Frontal cortex (tissue), 4 donors: ENCODE results near the gene VSIG8. TPM values are rescaled to one million over a fixed set of nuclear protein-coding genes. Genes with fewer than 3 reads are reported as not detected.

Experiments
- DNase-seq, 2 donors: peaks; one replicate each; pipeline ENCODE4 v3.0.0; 2012; ENCODE audit warnings: low spot score in 2 of 2
- FAIRE-seq: peaks from 2 replicates; lab custom pipeline; 2012; peaks lifted over from hg19 to GRCh38; lab: Jason Lieb, UNC
- total RNA-seq: library from RNA; depleted of rRNA; stranded (reverse); fragments of >200 nt; gene quantifications from one replicate; pipeline ENCODE4 v1.2.3, GENCODE V29; 2014
- donor health status: control.
- donor health status: control.
- donor health status: control.

The VSIG8 gene
- total RNA-seq, 1 donor from 2014 or later = not detected

DNA sequence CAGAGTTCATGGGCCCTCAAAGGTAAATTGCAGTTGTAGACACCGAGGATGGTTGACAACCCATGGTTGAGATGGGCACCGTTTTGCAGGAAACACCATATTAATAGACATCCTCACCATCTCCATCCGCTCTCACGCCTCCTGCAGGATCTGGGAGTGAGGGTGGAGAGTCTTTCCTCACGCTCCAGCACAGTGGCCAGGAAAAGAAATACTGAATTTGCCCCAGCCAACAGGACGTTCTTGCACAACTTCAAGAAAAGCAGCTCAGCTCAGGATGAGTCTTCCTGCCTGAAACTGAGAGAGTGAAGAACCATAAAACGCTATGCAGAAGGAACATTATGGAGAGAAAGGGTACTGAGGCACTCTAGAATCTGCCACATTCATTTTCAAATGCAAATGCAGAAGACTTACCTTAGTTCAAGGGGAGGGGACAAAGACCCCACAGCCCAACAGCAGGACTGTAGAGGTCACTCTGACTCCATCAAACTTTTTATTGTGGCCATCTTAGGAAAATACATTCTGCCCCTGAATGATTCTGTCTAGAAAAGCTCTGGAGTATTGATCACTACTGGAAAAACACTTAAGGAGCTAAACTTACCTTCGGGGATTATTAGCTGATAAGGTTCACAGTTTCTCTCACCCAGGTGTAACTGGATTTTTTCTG, 26.5 kb downstream of the VSIG8 start:
- FAIRE-seq = no peak
- DNase-seq = no peak

DNA sequence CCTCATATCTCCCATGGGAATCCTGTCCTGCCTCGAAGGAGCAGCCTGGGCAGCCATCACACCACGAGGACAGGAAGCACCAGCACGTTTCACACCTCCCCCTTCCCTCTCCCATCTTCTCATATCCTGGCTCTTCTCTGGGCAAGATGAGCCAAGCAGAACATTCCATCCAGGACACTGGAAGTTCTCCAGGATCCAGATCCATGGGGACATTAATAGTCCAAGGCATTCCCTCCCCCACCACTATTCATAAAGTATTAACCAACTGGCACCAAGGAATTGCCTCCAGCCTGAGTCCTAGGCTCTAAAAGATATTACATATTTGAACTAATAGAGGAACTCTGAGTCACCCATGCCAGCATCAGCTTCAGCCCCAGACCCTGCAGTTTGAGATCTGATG, 27.1 kb downstream of the VSIG8 start:
- DNase-seq (no peak), FAIRE-seq (no peak)

DNA sequence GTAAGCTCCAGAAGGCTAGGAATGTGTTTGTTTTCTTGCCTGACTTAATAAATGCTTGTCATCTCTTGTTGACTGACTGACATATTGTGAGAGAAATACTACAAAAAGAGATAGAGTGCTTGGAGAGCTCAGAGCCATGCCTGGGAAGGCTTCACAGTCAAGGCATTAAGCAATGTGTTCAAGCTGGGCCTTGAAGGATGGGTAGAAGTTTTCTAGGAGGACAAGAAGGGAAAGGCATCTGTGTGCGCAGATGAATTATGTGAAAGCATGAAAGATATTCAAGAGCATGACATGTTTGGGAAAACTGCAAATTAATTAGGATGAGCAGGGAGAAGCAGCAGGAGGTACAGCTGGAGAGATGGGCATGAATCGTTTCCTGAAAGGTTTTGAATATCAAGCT, 30.1 kb downstream of the VSIG8 start:
- FAIRE-seq (no peak), DNase-seq (no peak)

DNA sequence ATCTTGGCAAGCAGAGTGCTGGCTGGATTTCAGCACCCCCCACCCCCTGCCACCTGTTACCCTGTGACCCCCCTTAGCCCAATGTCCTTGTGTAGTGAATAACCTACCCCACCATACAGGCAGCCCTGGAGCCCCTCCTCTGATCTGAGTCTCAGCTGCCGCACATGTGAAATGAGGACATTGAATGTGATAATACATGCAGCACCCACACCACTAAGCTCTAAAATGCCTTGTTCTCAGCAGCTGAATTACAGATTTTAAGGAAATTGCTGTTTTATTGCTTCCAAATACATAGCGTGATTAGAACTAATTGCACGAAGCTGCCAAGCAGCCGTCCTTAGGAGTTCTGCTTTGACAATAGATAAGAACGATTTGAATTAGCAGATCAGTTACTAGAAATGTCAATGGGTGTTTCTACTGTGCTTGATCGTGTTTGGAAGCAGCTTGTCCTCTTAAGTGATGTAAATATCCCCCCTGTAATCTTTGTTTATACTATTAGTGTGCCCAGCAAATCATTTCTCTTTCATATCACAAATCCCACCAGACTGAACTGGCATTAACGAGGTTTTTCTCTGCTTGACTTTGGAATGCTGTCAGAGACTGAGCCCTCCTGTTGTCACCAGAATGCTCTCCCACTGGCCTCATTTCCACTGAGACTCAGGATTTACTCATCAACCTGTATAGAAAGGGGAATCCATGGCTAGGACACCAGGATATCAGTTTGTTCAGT, 30.9 kb downstream of the VSIG8 start:
- FAIRE-seq = no peak
- no peak for DNase-seq

DNA sequence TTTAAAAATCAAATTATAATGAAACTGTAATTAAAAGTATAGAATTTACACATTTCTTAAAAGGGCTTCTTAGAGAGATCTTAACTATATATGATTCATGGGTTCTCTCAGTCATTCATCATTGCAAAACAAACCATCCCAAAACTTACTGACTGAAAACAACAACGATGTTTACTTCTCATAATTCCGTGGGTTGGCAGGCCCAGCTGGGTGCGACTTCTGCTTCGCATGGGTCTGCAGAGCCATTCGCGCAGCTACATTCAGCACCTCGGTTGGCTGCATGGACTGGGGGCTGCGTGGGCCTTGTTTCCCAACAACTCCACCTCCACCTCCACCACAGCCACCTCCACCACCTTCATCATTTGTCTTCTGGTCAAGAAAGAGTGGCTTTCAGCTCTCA, 31.7 kb downstream of the VSIG8 start:
- FAIRE-seq (no peak), DNase-seq (no peak)

DNA sequence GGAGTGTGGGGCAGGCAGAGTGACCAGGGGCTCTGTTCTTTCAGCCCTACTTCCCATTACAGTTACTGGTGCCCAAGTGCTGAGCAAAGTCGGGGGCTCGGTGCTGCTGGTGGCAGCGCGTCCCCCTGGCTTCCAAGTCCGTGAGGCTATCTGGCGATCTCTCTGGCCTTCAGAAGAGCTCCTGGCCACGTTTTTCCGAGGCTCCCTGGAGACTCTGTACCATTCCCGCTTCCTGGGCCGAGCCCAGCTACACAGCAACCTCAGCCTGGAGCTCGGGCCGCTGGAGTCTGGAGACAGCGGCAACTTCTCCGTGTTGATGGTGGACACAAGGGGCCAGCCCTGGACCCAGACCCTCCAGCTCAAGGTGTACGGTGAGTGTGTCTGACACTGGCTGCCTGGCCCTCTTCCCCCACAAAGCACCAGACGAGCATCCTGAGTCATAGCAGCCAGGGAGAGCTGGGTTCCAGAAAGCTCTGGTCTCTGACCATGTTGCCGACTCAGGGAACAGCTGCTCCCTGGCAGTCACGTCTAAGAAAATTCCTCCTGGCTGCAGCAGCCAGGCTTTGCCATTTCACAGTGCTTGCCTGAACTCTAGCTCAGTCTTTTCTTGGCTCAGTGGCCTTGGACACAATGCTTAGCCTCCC, 32.5 kb downstream of the VSIG8 start:
- FAIRE-seq (no peak), DNase-seq (no peak)

DNA sequence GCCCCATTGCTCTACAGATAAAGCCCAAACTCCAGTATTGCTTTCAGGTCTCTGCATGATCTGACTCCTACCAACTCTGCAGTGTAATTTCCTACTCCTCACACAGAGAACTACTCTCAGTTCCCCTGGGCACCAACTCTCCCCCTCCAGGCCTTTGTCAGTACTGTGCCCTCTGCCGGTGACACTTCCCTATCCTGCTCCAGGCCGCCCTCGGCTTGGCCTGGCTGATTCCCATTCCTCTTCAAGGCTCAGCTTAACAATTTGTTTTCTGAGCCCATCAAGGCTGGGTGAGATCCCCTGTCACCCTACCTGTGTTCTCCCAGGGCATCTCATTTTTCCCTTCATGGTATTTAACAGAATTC, 33.2 kb downstream of the VSIG8 start:
- peak in 1 of 2 donors; percentile 36 for DNase-seq
- FAIRE-seq = no peak

DNA sequence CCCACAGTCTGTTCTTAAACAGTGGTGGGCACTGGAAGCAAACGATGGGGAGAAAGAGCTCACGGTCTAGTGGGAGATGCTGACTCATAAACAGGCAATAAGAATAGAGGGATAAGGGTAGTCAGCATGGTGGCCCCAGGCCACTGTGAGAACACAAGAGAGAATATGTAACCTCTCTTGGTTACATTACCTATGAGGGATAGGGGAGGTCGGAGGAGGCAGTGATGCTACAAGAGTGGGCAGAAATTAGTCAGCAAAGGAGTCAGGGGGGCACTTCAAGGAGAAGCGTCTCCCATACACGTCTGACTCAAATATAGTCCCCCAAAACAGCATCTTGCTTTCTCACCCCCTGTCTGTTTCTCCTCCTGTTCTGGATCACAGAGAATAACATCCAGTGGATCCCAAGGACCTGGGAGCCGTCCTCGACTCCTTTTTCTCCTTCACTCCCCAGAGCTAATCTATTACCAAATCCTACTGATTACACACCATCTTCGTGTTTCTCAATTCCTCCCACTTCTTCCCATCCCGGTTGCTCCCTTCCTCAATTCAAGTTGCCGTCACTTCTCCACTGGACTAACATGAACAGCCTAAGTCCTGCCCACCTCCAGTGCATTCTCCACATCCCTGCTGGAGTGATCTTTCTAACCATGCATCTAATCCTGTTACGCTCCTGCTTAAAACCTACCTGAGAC, 33.7 kb downstream of the VSIG8 start:
- DNase-seq (no peak), FAIRE-seq (no peak)

DNA sequence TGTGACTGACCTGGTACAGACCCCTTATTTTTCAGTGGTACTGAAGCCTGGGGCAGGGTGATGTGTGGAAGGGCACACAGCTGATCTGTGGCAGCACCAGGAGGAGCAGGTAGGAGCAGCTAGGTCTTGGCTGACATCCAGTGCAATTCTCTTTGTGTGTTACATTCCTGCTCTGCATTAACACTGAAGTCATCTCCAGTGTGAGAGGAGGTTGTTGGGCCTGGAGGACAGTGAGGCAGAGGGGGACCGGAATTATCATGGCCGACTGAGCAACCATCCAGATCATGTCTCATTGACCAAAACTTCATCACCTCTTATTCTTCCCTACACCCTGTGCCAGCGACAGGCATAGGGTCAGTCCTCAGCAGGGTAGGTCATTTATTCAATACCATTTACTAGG, 34.3 kb downstream of the VSIG8 start:
- FAIRE-seq = no peak

DNA sequence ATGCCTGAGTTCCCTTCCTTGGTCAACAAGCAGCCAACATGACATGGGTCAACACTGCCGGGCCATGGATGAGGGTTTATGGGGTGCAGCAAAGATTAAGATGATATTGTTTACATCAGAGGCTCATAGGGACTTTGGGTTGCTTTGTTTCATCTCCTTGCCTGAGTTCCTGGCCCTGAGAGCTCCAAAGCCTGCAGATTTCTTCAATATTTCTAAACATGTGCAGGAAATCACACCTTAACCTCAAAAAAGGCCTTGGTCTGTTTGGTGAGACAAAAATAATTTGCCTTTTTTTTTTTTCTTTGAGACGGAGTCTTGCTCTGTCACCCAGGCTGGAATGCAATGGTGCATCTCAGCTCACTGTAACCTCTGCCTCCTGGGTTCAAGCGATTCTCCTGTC, 34.9 kb downstream of the VSIG8 start:
- FAIRE-seq (no peak), DNase-seq (no peak)

More for the DNA sequence above, 34.3 kb downstream of the VSIG8 start:
- no peak for DNase-seq

DNA sequence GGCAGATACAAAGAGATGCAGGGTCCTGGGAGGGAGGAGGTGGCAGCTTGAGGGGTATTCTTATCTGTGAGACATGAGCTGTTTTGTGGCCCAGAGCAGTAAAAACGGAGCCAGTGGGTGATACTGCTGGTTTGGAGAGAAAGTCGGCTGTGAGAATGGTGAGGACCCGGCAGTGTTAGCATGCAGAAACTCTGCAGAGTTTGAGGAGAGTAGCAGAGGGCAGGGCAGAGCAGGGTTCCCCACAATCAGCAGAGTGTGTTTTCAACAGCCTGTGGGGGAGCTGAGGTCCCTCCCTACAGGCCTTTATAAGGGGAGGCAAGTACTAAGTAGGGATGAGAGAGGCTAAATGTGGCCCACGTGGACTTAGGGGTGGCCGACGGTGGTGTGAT, 35.4 kb downstream of the VSIG8 start:
- DNase-seq (no peak), FAIRE-seq (no peak)

DNA sequence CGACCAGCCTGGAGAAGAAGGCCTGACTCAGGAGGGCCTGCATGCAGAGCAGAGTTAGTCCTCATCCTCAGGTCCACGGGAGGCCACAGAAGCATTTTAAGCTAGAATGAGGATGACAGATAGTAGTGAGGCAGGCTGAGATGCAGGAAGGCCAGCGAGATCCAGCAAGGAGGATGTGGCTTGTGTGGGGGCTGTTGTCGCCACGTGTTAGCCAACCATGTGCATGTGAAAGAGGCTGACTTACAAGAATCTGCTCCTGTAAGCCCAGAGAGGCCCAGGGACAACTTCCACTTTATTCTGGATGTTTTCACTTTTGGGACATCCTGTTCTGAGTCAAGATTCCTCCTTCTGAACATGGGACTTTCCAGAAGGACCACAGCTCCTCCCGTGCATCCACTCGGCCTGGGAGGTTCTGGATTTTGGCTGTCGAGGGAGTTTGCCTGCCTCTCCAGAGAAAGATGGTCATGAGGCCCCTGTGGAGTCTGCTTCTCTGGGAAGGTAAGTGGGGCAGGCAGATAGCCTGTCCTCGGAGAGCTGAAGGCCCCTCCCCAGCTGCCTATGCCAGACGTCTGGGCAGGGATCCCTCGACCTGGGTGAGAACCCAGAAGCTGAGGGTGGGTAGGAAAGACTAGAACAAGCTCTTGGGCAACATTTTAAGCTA, 35.9 kb downstream of the VSIG8 start, which contains the start of gene SLAMF8:
Gene SLAMF8 (plus strand): TSS at position 433 of the 661 bp plus-strand sequence. CDS start 26 bp downstream, at position 459.
- DNase-seq (no peak), FAIRE-seq (no peak)

DNA sequence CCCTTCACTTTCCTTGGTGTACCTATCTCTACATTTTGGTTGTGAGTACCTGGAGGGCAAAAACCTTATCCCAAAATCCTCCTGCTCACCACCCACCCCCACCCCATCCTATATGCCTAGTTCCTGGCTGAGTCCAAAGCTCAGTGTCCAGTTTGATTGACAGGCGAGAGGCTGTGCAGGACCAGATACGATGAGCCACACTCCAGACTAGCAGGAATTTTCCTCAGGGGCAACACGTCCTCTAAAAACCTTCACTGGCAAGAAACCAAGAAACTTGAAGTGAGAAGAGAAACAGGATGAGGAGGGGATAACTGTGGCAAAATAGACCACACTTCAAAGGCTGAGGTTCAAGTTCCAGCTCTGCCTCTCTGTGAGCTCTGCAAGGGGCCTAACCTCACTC, 36.9 kb downstream of the VSIG8 start:
- FAIRE-seq (no peak), DNase-seq (no peak)

DNA sequence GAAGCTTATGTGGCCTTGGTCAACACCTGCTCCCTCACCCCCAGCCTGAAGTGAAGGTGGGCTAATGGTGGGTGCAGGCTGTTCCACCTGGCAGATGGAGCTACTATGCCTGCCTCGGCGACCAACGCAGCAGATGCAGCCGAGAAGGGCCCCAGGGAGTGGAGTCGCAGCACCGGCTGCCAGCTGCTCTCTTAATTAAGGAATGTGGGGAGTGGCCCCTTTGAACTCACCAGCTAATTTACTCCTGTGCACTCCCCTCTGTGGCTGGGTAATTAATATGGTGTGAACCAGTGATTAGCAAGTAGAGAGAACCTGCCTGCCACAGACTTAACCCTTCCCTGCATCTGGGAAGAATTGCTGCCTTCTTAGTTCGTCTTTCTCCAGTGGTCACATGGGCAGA, 39.1 kb downstream of the VSIG8 start:
- FAIRE-seq = no peak
- no peak for DNase-seq

DNA sequence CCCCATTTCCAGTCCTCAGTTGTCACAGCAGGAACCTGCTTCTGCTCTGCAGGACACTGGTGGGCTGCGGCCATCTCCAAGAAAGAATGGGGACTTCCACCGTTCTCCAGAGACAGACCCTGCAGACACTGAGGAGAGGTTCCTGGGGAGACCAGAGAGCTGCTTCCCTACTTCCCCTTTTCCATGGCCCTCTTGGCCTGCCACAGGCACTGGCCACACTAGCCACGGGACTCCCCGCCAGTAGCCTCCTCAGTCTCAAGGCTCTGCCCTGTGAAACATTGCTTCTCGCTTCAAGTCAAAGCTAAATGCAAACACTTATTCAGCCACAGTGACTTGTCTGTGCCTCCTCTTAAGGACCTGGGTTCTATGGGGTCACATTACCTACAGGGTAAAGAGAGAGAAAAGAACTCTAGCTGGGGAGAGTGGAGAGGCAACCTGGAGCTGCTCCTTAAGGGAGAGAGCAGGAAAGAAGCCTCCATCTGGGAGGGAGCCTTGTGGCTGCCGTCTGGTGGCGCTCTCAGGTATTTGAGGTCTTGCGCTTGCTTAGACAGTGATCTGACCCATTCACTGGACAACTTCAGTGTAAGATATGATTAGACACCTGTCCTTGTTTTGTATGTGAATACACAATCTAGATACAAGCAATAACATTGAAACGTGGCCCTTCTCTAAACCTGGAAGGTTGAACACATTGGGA, 41.1 kb downstream of the VSIG8 start:
- no peak for FAIRE-seq
- DNase-seq = no peak

DNA sequence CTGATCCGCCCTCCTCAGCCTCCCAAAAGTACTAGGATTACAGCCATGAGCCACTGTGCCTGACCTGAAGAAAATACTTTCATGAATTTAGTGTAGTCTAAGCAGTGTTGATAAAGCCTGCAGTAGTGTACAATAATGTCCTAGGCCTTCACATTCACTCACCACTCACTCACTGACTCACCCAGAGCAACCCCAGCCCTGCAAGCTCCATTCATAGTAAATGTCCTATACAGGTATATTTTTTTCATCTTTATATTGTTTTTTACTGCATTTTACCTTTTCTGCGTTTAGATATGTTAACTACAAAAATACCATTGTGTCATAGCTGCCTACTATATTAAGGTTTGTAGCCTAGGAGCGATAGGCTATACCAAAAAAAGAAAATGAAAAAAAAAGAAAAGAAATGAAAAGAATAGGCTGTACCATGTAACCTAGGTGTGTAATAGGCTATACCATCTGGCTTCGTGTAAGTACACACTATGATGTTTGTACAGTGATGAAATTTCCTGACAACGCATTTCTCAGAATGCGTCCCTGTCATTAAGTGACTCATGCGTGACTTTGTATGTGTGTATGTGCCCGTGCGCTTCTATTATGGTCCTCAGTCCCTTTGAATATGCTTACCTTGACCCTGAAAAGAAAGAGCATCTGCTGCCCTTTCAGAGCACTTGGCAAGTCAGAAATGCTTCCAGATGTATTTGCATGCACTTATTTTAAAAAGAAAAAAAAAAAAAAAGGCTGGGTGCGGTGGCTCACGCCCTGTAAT, 45.0 kb downstream of the VSIG8 start:
- DNase-seq (no peak), FAIRE-seq (no peak)

DNA sequence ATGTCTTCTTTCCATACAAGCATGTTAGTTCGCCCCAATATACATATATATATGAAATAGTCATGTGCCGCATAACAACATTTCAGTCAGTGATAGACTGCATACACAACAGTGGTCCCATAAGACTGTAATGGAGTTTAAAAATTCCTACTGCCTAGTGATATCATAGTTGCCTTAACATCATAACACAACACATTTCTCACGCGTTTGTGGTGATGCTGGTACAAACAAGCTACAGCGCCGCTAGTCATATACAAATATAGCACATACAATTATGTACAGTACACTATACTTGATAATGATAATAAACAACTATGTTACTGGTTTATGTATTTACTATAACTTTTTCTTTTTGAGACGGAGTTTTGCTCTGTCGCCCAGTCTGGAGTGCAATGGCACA, 46.5 kb downstream of the VSIG8 start:
- no peak for DNase-seq
- FAIRE-seq = no peak

DNA sequence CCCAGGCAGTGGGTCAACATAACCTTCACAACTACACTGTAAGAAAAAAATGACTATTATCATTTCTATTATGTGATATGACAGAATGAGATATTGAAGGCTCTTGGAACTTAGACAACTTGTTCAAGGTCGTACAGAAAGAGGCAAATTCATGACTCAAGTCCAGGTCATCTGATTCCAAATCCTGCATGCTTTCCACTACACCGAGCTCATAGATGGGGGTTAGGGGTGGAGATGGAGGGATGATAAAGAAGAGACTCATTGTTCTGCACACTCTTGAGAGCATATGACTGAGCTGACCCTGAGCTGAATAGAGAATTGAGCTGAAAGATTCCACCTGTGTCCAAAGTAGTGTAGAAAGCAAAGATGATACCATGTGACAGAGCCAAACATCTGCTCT, 57.5 kb downstream of the VSIG8 start:
- FAIRE-seq = no peak
- DNase-seq = no peak
